HepG2 (cell line): ENCODE data around the gene SNRNP27. TPM values are rescaled to one million over a fixed set of nuclear protein-coding genes. Genes with fewer than 3 reads are reported as not detected.

Experiments
- ASH2L ChIP-seq: fragments of 300-600, 200-600 bp; sonication (generic); IDR thresholded peaks from 2 replicates; pipeline ENCODE4 v1.7.0; 2017; ENCODE audit warnings: low read depth, mild to moderate bottlenecking, moderate library complexity, mixed read lengths, low read length; ENCODE audit not compliant: insufficient read length
- BHLHE40 ChIP-seq: IDR thresholded peaks from 2 replicates; pipeline ENCODE4 v1.6.1; 2011; ENCODE audit warnings: low read length, improper control_type of control experiment
- FOXP1 ChIP-seq, 2 experiments: fragments of 450-650 bp in 1 of 2; IDR thresholded peaks; 2 replicates each; pipeline ENCODE4 v1.6.1; 2017 to 2018; ENCODE audit warnings: antibody characterized with exemption in 1 of 2
- MED13 ChIP-seq: sonication (generic); formaldehyde crosslinking; IDR thresholded peaks from 2 replicates; pipeline ENCODE4 v1.5.0; 2020; ENCODE audit warnings: missing genetic modification reagents
- PAX8 ChIP-seq: sonication (generic); formaldehyde crosslinking; IDR thresholded peaks from 2 replicates; pipeline ENCODE4 v1.8.0; 2022; ENCODE audit warnings: mild to moderate bottlenecking, missing genetic modification reagents, borderline replicate concordance
- SOX13 ChIP-seq, 3 experiments: fragments of 450-650 bp in 1 of 3; sonication (generic) in 1 of 3; formaldehyde crosslinking in 1 of 3; IDR thresholded peaks in 2 of 3; conservative IDR thresholded peaks in 1 of 3; 2 replicates each; pipeline versions ENCODE4 v1.5.0 to v1.6.1; 2016 to 2020; ENCODE audit warnings: antibody characterized with exemption in 1 of 3, mild to moderate bottlenecking in 1 of 3, missing compliant biosample characterization in 1 of 3, missing genetic modification reagents in 1 of 3, moderate library complexity in 1 of 3
- ZBTB21 ChIP-seq: sonication (generic); formaldehyde crosslinking; IDR thresholded peaks from 2 replicates; pipeline ENCODE4 v1.4.0; 2020; ENCODE audit warnings: missing genetic modification reagents
- ZFP36 ChIP-seq: fragments of 150-350 bp; IDR thresholded peaks from 2 replicates; pipeline ENCODE4 v1.6.1; 2018; ENCODE audit warnings: borderline replicate concordance, low read length, low read depth; ENCODE audit not compliant: partially characterized antibody
- ZNF251 ChIP-seq: sonication (generic); formaldehyde crosslinking; IDR thresholded peaks from 2 replicates; pipeline ENCODE4 v1.9.0; 2021; ENCODE audit warnings: mild to moderate bottlenecking, missing genetic modification reagents
- ZNF496 ChIP-seq: sonication (generic); formaldehyde crosslinking; IDR thresholded peaks from 2 replicates; pipeline ENCODE4 v1.8.1; 2023; ENCODE audit warnings: mild to moderate bottlenecking, moderate library complexity, missing genetic modification reagents; ENCODE audit not compliant: insufficient replicate concordance
- ZNF543 ChIP-seq: sonication (generic); formaldehyde crosslinking; IDR thresholded peaks from 2 replicates; pipeline ENCODE4 v1.4.0; 2020; ENCODE audit warnings: mild to moderate bottlenecking, missing genetic modification reagents
- ZNF567 ChIP-seq: sonication (generic); formaldehyde crosslinking; IDR thresholded peaks from 2 replicates; pipeline ENCODE4 v1.8.1; 2023; ENCODE audit warnings: mild to moderate bottlenecking, missing genetic modification reagents, borderline replicate concordance
- ZNF747 ChIP-seq: sonication (generic); formaldehyde crosslinking; IDR thresholded peaks from 2 replicates; pipeline ENCODE4 v1.8.1; 2023; ENCODE audit warnings: missing genetic modification reagents, mild to moderate bottlenecking, borderline replicate concordance
- ZSCAN22 ChIP-seq: sonication (generic); formaldehyde crosslinking; IDR thresholded peaks from 2 replicates; pipeline ENCODE4 v1.4.0; 2020; ENCODE audit warnings: mild to moderate bottlenecking, missing genetic modification reagents
- polyA plus RNA-seq, 8 experiments: library from polyadenylated mRNA; depleted of rRNA in 3 of 8; stranded (reverse) in 7 of 8; unstranded in 1 of 8; fragments of >200 nt; fragmentation: Illumina TruSeq in 4 of 8; extraction: Trizol in 4 of 8; gene quantifications; 2 replicates each; pipeline versions ENCODE4 v1.2.1 to v1.2.3, GENCODE V29; 2011 to 2016; ENCODE audit warnings: low read depth in 4 of 8, missing spikeins in 1 of 8, mixed read lengths in 1 of 8; ENCODE audit not compliant: insufficient read depth in 1 of 8
- total RNA-seq, 5 experiments: library from RNA; depleted of rRNA; stranded (reverse); fragments of >200 nt; fragmentation: Illumina TruSeq; extraction: Trizol; gene quantifications; 2 replicates each; pipeline ENCODE4 v1.2.3, GENCODE V29; 2016; ENCODE audit warnings: low read depth in 1 of 5
- TF ChIP-seq, protein P1 (sequence below): sonication (generic); formaldehyde crosslinking; IDR thresholded peaks from 2 replicates; pipeline ENCODE4 v1.5.0; 2020; ENCODE audit warnings: mild to moderate bottlenecking, missing genetic modification reagents
- TF ChIP-seq, protein P2 (sequence below): sonication (generic); formaldehyde crosslinking; IDR thresholded peaks from 2 replicates; pipeline ENCODE4 v1.8.1; 2022; ENCODE audit warnings: mild to moderate bottlenecking, missing genetic modification reagents
- TF ChIP-seq, protein P3 (sequence below): sonication (generic); formaldehyde crosslinking; IDR thresholded peaks from 2 replicates; pipeline ENCODE4 v1.5.0; 2020; ENCODE audit warnings: mild to moderate bottlenecking, missing genetic modification reagents, borderline replicate concordance
- TF ChIP-seq, protein P4 (sequence below): sonication (generic); formaldehyde crosslinking; conservative IDR thresholded peaks from 2 replicates; pipeline ENCODE4 v1.8.1; 2023; ENCODE audit warnings: missing genetic modification reagents
- TF ChIP-seq, protein P5 (sequence below): sonication (generic); formaldehyde crosslinking; IDR thresholded peaks from 2 replicates; pipeline ENCODE4 v1.4.0; 2020; ENCODE audit warnings: mild to moderate bottlenecking, low read depth, missing genetic modification reagents

SNRNP27 gene
- total and polyA plus RNA-seq, 2 of the 13 experiments (the other 11 are each of a cell fraction or from before 2014, with no cell fraction given): 49.8 to 54.6 TPM

DNA sequence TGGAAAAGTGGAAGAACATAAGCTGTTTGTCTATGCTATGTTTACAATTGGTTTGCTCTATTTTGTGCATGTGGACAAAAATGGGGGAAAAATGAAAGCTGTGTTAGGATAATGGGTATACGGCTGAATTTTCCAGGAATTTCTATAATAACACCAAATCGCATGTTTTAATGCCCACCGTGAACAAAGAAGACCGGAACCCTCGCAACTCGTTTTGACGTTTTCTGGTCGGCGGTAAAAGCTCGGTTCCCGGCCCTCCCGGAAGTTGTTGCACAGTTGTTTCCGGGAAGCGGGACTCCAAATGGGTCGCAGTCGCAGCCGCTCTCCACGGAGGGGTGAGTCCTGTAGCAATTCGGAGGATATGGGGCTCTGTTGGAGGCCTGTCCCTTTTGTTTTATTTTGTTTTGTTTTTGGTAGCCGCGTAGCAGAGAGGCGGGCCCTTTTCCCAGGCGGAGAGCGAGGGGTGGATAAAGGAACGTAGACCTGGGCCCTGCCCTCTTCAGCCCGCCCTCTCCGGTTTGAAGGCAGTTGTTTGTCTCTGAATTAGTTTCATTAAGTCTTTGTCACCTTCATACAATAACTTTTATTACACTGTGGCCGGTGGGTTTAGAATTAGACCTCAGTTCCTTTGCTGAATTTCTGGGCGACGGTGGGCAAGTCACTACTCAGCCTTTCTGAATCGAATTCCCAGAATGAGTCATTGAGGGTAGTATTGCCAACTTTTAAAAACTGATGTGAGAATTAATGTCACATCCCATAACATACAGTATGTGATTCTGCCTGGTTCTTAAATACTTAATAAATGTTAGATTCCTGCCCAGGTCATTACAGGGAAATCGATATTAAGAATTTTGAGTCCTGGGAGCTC is at the start of gene SNRNP27 (continued):
- TF ChIP-seq, protein P1, sequence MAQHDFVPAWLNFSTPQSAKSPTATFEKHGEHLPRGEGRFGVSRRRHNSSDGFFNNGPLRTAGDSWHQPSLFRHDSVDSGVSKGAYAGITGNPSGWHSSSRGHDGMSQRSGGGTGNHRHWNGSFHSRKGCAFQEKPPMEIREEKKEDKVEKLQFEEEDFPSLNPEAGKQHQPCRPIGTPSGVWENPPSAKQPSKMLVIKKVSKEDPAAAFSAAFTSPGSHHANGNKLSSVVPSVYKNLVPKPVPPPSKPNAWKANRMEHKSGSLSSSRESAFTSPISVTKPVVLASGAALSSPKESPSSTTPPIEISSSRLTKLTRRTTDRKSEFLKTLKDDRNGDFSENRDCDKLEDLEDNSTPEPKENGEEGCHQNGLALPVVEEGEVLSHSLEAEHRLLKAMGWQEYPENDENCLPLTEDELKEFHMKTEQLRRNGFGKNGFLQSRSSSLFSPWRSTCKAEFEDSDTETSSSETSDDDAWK (CRISPR knock-in tag): no peak
- TF ChIP-seq ZNF567 (CRISPR knock-in tag) (no peak; the same call in 1 of the 2 replicates), ZSCAN22 (0 out of 2 replicates have a peak, but pooled peaks have one; percentile 6), ZBTB21 (CRISPR knock-in tag) (peak; percentile 63), ASH2L (peak; percentile 97), BHLHE40 (0 out of 2 replicates have a peak, but pooled peaks have one; percentile 28), ZNF543 (CRISPR knock-in tag) (0 out of 2 replicates have a peak, but pooled peaks have one; percentile 56), ZNF251 (CRISPR knock-in tag) (no peak), SOX13 (IDR thresholded peaks at IDR 0.05) (no peak), SOX13 (CRISPR knock-in tag; conservative IDR thresholded peaks at IDR 0.05 in 1 of 2, IDR thresholded peaks at IDR 0.05 in 1 of 2) (peak in 1 of 2 experiments; percentile 54; a peak in 2 of 4 replicates), ZNF747 (CRISPR knock-in tag) (peak; percentile 95), ZFP36 (no peak), FOXP1 (IDR thresholded peaks at IDR 0.05) (no peak), FOXP1 (CRISPR knock-in tag; IDR thresholded peaks at IDR 0.05) (0 out of 2 replicates have a peak, but pooled peaks have one; percentile 53), PAX8 (CRISPR knock-in tag) (no peak), ZNF496 (CRISPR knock-in tag) (no peak), MED13 (CRISPR knock-in tag) (peak; percentile 78)
- TF ChIP-seq, protein P2, sequence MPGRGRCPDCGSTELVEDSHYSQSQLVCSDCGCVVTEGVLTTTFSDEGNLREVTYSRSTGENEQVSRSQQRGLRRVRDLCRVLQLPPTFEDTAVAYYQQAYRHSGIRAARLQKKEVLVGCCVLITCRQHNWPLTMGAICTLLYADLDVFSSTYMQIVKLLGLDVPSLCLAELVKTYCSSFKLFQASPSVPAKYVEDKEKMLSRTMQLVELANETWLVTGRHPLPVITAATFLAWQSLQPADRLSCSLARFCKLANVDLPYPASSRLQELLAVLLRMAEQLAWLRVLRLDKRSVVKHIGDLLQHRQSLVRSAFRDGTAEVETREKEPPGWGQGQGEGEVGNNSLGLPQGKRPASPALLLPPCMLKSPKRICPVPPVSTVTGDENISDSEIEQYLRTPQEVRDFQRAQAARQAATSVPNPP (CRISPR knock-in tag): peak; percentile 63
- TF ChIP-seq, protein P3, sequence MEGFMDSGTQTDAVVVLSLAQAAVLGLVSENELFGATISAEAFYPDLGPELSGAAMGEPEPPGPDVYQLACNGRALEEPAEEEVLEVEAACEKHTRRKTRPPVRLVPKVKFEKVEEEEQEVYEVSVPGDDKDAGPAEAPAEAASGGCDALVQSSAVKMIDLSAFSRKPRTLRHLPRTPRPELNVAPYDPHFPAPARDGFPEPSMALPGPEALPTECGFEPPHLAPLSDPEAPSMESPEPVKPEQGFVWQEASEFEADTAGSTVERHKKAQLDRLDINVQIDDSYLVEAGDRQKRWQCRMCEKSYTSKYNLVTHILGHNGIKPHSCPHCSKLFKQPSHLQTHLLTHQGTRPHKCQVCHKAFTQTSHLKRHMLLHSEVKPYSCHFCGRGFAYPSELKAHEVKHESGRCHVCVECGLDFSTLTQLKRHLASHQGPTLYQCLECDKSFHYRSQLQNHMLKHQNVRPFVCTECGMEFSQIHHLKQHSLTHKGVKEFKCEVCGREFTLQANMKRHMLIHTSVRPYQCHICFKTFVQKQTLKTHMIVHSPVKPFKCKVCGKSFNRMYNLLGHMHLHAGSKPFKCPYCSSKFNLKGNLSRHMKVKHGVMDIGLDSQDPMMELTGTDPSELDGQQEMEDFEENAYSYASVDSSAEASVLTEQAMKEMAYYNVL: peak; percentile 56; the same call in 1 of the 2 replicates
- TF ChIP-seq, protein P4, sequence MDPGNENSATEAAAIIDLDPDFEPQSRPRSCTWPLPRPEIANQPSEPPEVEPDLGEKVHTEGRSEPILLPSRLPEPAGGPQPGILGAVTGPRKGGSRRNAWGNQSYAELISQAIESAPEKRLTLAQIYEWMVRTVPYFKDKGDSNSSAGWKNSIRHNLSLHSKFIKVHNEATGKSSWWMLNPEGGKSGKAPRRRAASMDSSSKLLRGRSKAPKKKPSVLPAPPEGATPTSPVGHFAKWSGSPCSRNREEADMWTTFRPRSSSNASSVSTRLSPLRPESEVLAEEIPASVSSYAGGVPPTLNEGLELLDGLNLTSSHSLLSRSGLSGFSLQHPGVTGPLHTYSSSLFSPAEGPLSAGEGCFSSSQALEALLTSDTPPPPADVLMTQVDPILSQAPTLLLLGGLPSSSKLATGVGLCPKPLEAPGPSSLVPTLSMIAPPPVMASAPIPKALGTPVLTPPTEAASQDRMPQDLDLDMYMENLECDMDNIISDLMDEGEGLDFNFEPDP: 0 out of 2 replicates have a peak, but pooled peaks have one; percentile 47
- TF ChIP-seq, protein P5, sequence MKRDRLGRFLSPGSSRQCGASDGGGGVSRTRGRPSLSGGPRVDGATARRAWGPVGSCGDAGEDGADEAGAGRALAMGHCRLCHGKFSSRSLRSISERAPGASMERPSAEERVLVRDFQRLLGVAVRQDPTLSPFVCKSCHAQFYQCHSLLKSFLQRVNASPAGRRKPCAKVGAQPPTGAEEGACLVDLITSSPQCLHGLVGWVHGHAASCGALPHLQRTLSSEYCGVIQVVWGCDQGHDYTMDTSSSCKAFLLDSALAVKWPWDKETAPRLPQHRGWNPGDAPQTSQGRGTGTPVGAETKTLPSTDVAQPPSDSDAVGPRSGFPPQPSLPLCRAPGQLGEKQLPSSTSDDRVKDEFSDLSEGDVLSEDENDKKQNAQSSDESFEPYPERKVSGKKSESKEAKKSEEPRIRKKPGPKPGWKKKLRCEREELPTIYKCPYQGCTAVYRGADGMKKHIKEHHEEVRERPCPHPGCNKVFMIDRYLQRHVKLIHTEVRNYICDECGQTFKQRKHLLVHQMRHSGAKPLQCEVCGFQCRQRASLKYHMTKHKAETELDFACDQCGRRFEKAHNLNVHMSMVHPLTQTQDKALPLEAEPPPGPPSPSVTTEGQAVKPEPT: no peak
